Measurements from ENCODE around the gene TIGD3. TPM values are rescaled to one million over a fixed set of nuclear protein-coding genes. Genes with fewer than 3 reads are reported as not detected.

Gene TIGD3
- total RNA-seq, 1 experiment from 2014 or later: 1.6 TPM

- DNase-seq (ENCODE audit: low spot score): peak; percentile 80
These were observed 11.8 kb downstream of the TIGD3 start for GRCh38 chr11:65366340-65366773.

- DNase-seq (ENCODE audit: low spot score): no peak
These were observed 16.1 kb downstream of the TIGD3 start for GRCh38 chr11:65370659-65371049.

- DNase-seq (ENCODE audit: low spot score): no peak
These were observed 19.5 kb downstream of the TIGD3 start for GRCh38 chr11:65373839-65374580.

- no peak for DNase-seq (ENCODE audit: low spot score)
These were observed 20.5 kb downstream of the TIGD3 start for GRCh38 chr11:65375012-65375411.

- no peak for DNase-seq (ENCODE audit: low spot score)
These were observed 21.7 kb downstream of the TIGD3 start for GRCh38 chr11:65376138-65376713.

- no peak for DNase-seq (ENCODE audit: low spot score)
These were observed 22.5 kb downstream of the TIGD3 start for GRCh38 chr11:65377036-65377435.

GRCh38 chr11:65377777-65378176 is 23.2 kb downstream of the TIGD3 start:
- DNase-seq (ENCODE audit: low spot score): no peak

- DNase-seq (ENCODE audit: low spot score): no peak
These were observed 23.8 kb downstream of the TIGD3 start for GRCh38 chr11:65378208-65378927.

- DNase-seq (ENCODE audit: low spot score): no peak
These were observed 24.5 kb downstream of the TIGD3 start for GRCh38 chr11:65378928-65379638.

- no peak for DNase-seq (ENCODE audit: low spot score)
These were observed 25.3 kb downstream of the TIGD3 start for GRCh38 chr11:65379698-65380459.

GRCh38 chr11:65380460-65381119 is 26.0 kb downstream of the TIGD3 start:
- DNase-seq (ENCODE audit: low spot score): no peak

GRCh38 chr11:65381716-65382032 is 27.1 kb downstream of the TIGD3 start:
- no peak for DNase-seq (ENCODE audit: low spot score)

GRCh38 chr11:65382033-65382803 is 27.7 kb downstream of the TIGD3 start, which contains the start of gene SLC25A45:
TSS of gene SLC25A45 (minus strand) at chr11:65382646. CDS start at chr11:65381951, 695 bp downstream.
- peak; percentile 97 for DNase-seq (ENCODE audit: low spot score)

- no peak for DNase-seq (ENCODE audit: low spot score)
These were observed 28.3 kb downstream of the TIGD3 start for GRCh38 chr11:65382804-65383368.

GRCh38 chr11:65383778-65384177 is 29.2 kb downstream of the TIGD3 start:
- no peak for DNase-seq (ENCODE audit: low spot score)

- DNase-seq (ENCODE audit: low spot score): peak; percentile 61
These were observed 29.8 kb downstream of the TIGD3 start for GRCh38 chr11:65384301-65384889.

GRCh38 chr11:65386307-65387140 is 32.0 kb downstream of the TIGD3 start, which contains the start of gene FRMD8:
TSS of gene FRMD8 (plus strand) at chr11:65386637. CDS start at chr11:65387037, 400 bp downstream.
- DNase-seq (ENCODE audit: low spot score): peak; percentile 58

- no peak for DNase-seq (ENCODE audit: low spot score)
These were observed 34.2 kb downstream of the TIGD3 start for GRCh38 chr11:65388731-65389130.
